GM12865 (cell line): ENCODE measurements around the gene IRF9.

Experiments used
- DNase-seq: peaks from one replicate; pipeline ENCODE4 v3.0.0; 2010; ENCODE audit warnings: low read depth
- H3K4me3 ChIP-seq: 2 replicates; pipeline ENCODE4 v1.5.1; 2011; ENCODE audit warnings: mild to moderate bottlenecking, low read depth, low read length, control low read depth
- TF ChIP-seq, protein P1 (sequence below): IDR thresholded peaks from 2 replicates; pipeline ENCODE4 v1.5.1; 2011; ENCODE audit warnings: low read length, control low read depth, low read depth, inconsistent platforms; ENCODE audit not compliant: insufficient read depth; ENCODE audit errors: missing control alignments

Gene IRF9

DNA sequence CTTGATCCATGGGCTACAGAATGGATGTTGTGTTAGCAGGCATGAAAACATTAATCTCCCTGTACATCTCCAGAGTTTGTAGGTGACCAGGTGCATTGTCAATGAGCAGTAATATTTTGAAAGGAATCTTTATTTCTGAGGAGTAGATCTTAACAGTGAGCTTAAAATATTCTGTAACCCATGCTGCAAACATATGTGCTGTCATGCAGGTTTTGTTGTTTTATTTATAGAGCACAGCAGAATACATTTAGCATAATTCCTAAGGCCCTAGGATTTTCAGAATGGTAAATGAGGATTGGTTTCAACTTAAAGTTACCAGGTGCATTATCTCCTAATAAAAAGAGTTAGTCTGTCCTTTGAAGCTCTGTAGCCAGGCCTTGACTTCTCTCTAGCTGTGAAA, 34.1 kb upstream of the IRF9 start:
- TF ChIP-seq, protein P1, sequence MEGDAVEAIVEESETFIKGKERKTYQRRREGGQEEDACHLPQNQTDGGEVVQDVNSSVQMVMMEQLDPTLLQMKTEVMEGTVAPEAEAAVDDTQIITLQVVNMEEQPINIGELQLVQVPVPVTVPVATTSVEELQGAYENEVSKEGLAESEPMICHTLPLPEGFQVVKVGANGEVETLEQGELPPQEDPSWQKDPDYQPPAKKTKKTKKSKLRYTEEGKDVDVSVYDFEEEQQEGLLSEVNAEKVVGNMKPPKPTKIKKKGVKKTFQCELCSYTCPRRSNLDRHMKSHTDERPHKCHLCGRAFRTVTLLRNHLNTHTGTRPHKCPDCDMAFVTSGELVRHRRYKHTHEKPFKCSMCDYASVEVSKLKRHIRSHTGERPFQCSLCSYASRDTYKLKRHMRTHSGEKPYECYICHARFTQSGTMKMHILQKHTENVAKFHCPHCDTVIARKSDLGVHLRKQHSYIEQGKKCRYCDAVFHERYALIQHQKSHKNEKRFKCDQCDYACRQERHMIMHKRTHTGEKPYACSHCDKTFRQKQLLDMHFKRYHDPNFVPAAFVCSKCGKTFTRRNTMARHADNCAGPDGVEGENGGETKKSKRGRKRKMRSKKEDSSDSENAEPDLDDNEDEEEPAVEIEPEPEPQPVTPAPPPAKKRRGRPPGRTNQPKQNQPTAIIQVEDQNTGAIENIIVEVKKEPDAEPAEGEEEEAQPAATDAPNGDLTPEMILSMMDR: no peak
- H3K4me3 ChIP-seq: no peak overlapping the region
- no peak for DNase-seq

DNA sequence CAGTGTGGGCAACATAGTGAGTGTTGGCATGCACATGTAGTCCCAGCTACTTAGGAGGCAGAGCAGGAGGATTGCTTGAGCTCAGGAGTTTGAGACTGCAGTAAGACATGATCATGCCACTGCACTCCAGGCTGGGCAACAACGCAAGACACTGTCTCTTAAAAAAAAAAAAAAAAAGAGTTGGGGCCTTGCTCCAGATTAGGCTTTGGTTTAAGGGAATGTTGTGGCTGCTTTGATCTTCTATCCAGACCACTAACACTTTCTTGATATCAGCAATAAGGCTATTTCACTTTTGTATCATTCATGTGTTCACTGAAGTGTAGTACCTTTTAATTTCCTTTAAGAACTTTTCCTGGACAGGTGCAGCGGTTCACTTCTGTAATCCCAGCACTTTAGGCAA, 33.4 kb upstream of the IRF9 start:
- TF ChIP-seq, protein P1: no peak
- DNase-seq: peak; percentile 35
- H3K4me3 ChIP-seq: no peak overlapping the region

- TF ChIP-seq, protein P1: no peak
- H3K4me3 ChIP-seq: no peak overlapping the region
- no peak for DNase-seq
Measured at GRCh38 chr14:24129410-24129998, 31.6 kb upstream of the IRF9 start.

GRCh38 chr14:24130380-24130716, 30.7 kb upstream of the IRF9 start, which contains the start of gene FITM1:
Gene FITM1 (plus strand): TSS chr14:24130659. CDS start chr14:24131564, 905 bp downstream.
- TF ChIP-seq, protein P1: no peak
- no peak for DNase-seq
- H3K4me3 ChIP-seq: no peak within 1 kb of the TSS

GRCh38 chr14:24130717-24131548, 30.1 kb upstream of the IRF9 start:
- no peak for DNase-seq
- TF ChIP-seq, protein P1: no peak
- no peak overlapping the region for H3K4me3 ChIP-seq

GRCh38 chr14:24131549-24131966, 29.5 kb upstream of the IRF9 start:
- H3K4me3 ChIP-seq: no peak overlapping the region
- TF ChIP-seq, protein P1: no peak
- no peak for DNase-seq
